Fibroblast of mammary gland (primary cell): ENCODE data around the gene NCBP1.
"Not testable (repeated sequence)": the region's sequence is repeated elsewhere in the genome, so short reads cannot be mapped to it uniquely, and the experiment has no call there.

Experiments
- DNase-seq: peaks from one replicate; pipeline ENCODE4 v3.0.0-alpha.2; 2010; ENCODE audit warnings: low read depth
- H3K4me3 ChIP-seq: 2 replicates; pipeline ENCODE4 v1.5.1; 2011; ENCODE audit warnings: low read depth, mild to moderate bottlenecking, low read length, moderate library complexity; ENCODE audit not compliant: control insufficient read depth
- CTCF ChIP-seq: conservative IDR thresholded peaks from 2 replicates; pipeline ENCODE4 v1.5.1; 2011; ENCODE audit warnings: low read depth, low read length, inconsistent platforms; ENCODE audit not compliant: control insufficient read depth, insufficient read depth

The NCBP1 gene

GRCh38 chr9:97632985-97633858 is at the start of gene NCBP1, which contains the start of gene TSTD2:
NCBP1 (plus strand) TSS chr9:97633821; CDS start chr9:97633882, 61 bp downstream.
TSTD2 (minus strand) TSS chr9:97633368; CDS start chr9:97627562, 5,806 bp downstream.
- TF ChIP-seq CTCF = no peak
- peak within 1 kb of the TSS; percentile 93 for H3K4me3 ChIP-seq
- peak; percentile 95 for DNase-seq

DNA sequence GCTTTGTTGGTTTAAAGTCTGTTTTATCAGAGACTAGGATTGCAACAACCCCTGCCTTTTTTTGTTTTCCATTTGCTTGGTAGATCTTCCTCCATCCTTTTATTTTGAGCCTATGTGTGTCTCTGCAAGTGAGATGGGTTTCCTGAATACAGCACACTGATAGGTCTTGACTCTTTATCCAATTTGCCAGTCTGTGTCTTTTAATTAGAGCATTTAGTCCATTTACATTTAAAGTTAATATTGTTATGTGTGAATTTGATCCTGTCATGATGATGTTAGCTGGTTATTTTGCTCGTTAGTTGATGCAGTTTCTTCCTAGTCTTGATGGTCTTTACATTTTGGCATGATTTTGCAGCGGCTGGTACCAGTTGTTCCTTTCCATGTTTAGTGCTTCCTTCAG is 48.8 kb upstream of the NCBP1 start:
- not testable (repeated sequence) for H3K4me3 ChIP-seq, DNase-seq

DNA sequence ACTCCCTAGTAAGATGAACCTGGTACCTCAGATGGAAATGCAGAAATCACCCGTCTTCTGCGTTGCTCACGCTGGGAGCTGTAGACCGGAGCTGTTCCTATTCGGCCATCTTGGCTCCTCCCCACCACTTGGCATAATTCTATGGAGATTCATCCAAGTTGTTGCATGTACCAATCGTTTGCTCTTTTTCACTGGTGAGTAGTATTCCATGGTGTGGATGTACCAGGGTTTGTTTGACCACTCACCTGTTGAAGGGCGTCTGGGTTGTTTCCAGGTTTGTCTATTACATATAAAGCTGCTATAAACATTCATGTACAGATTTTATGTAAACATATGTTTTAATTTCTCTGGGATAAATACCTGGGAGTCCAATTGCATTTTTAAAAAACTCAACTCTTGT is 46.7 kb upstream of the NCBP1 start:
- not testable (repeated sequence) for DNase-seq, H3K4me3 ChIP-seq

GRCh38 chr9:97591535-97591934 is 42.1 kb upstream of the NCBP1 start:
- TF ChIP-seq CTCF = no peak
- DNase-seq = no peak
- no peak overlapping the region for H3K4me3 ChIP-seq

- TF ChIP-seq CTCF = no peak
- H3K4me3 ChIP-seq = no peak overlapping the region
- DNase-seq = no peak
Measured at GRCh38 chr9:97592126-97592525, 41.5 kb upstream of the NCBP1 start.

- no peak overlapping the region for H3K4me3 ChIP-seq
- TF ChIP-seq CTCF = no peak
- no peak for DNase-seq
Measured at GRCh38 chr9:97593960-97594359, 39.7 kb upstream of the NCBP1 start.

GRCh38 chr9:97594381-97594921 is 39.2 kb upstream of the NCBP1 start:
- H3K4me3 ChIP-seq = no peak overlapping the region
- no peak for DNase-seq
- TF ChIP-seq CTCF = no peak
